Stimulated activated CD8-positive, alpha-beta memory T cell treated with anti-CD3 and anti-CD28 coated beads, Interleukin-12 subunit alpha, Interleukin-12 subunit beta, amount 100 ng/mL, for 24 hours (primary cell): ENCODE results near the gene SLC35E1.
"Not testable (repeated sequence)": the region's sequence is repeated elsewhere in the genome, so short reads cannot be mapped to it uniquely, and the experiment has no call there.

Source experiments
- DNase-seq: peaks from one replicate; pipeline ENCODE4 v3.0.0-alpha.2; 2020; ENCODE audit errors: extremely low read depth

Gene SLC35E1

DNA sequence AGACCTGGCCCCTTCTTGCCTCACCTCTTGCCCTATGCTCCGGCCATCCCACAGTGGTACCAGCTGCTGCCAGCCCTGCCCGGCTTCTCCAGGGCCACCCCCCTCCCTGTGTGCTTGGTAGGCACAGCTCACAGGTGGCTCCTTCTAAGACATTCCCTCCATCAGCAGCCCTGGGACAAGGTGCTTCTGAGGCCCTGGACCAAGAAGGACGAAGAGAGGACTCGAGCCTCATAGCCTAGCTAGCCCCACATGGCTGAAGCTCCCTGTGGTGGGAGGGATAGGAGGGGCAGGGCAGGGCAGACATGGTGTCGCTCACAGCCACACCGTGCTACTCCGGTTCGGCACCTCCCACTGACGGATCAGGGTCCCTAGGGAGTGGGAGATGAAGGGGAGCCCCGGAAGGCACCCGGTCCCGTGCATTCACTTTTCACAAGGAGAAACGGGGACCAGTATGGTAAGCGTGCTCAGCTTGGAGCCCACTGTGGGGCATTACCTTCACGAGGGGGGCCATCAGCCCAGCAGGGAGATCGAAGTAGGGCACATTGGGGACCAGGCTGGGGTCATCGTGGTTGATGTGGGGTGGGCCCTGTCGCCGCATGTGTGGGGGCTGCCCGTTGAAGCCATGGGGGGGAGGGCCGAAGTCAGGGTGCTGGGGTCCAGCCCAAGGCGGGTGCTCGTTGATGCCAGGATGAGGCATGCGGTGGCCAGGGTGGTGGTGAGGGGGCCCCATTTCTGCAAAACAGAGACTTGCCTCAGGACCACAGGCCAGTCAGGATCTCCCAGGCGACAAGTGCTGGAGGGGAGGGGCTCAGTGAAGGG, 49.4 kb downstream of the SLC35E1 start:
- no peak for DNase-seq

DNA sequence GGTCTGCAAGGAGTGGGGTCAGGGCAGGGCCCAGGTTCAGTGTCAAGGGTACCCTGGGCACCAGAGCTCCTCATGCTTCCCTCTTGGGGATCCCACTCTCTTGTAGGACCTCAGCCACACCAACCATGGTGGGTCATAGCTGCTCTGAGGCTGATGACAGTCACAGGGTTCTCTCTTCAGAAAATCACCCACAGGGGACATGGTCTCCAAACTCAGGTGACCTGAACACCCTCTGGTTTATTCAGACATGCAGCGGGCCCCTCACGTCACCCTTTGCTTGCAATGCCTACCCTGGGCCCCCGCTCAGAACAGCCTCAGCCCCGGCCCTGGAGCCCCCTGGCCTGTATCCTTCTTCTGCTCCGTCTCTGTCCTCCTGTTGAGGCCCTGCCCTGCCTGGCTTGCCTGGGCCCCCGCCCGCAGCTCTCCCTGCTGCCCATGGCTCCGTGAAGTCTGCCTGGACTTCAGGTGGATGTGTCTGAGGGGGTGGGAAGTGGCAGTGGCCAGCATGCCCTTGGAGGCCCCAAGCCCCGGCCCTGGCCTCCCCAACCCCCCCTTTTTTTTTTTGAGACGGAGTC, 50.4 kb downstream of the SLC35E1 start:
- DNase-seq: no peak

DNA sequence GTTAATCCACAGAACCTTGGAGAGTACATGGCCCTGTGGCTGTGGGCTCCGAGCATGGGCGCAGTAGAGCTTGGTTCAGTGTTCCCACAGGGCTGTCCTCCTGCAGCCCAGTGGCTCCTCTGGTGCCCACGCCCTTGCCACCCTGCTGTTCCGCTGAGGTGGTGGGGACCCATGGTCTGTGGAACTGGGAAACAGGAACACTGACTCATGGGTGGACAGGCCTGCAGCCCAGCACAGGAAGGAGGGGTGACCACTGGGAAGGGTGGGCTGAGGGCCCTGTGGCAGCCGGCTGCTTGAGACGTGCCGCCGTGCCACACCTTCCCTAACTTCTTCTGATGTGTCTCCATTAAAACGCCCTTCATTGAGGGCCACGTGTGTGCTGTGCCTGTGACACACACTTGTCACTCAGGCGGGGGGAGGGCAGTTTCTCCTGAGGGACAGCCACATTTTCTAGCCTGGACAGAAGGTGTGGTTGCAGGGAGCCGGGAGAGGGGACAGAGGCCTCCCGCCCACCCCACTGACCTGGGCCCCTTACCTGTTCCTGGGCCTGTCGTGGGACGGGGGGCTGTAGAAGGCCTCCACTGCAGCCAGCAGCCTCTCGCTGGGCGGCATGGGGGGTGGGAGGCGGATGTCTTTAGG, 51.1 kb downstream of the SLC35E1 start:
- no peak for DNase-seq

DNA sequence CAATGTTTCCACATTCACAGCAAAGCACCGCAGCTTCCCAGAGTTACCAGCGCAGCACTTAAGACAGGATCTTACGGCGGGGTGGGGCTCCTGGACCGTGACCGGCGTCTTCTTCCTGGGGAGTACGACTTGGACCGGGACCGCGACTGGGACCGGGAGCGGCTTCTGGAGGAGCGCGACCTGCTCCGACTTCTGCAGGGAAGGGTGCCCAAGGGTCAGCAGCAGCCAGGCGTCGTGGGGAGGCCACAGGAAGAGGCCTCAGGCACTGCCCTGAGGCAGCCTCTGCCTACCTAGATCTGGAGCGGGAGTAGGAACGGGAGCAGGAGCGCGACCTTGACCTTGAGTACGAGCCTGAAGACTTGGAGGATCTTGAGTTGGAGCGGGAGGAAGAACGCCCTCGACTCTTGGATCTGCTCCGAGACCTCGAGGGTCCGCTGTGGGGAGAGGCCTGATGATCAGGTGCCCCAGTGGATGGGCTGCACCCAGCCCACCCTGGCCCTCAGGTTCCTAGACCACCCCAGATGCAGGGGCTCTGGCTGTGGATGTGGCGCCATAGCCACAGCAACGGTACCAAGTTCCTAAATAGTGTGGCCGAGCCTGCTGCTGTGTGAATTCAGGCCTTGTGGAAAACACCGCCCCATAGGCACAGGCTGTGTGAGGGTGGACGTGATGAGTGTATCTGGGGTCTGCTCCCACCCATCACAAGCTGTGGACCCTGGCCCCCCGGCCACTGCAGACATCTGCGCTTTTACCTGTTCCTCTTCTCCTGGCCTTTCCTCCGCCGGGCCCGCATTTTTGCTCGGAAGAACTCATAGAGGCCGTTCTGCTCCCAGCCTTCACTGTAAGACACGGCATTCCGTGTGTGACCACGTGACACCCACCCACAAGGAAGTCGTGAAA, 51.9 kb downstream of the SLC35E1 start:
- DNase-seq: no peak

DNA sequence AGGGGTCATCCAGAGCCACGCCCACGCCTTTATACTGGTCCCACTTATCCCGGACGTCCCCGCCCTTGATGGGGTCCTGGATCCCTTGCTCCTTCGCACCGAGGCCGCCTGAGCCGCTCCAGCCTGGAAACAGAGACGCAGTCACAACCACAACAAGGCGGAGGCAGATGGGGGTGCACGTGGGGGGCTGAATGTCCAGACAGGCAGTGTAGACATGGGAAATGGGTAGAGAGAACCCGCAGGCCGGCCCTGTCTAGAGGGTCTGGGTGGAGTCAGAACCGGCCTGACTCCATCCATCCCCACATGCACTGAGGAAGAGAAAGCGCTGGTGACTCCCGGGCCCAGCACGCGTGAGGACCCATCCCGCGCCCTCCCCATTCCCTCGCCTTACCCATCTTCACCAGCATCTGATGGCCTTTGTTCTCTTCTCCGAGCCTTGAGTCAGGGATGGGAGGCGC, 53.0 kb downstream of the SLC35E1 start:
- no peak for DNase-seq

DNA sequence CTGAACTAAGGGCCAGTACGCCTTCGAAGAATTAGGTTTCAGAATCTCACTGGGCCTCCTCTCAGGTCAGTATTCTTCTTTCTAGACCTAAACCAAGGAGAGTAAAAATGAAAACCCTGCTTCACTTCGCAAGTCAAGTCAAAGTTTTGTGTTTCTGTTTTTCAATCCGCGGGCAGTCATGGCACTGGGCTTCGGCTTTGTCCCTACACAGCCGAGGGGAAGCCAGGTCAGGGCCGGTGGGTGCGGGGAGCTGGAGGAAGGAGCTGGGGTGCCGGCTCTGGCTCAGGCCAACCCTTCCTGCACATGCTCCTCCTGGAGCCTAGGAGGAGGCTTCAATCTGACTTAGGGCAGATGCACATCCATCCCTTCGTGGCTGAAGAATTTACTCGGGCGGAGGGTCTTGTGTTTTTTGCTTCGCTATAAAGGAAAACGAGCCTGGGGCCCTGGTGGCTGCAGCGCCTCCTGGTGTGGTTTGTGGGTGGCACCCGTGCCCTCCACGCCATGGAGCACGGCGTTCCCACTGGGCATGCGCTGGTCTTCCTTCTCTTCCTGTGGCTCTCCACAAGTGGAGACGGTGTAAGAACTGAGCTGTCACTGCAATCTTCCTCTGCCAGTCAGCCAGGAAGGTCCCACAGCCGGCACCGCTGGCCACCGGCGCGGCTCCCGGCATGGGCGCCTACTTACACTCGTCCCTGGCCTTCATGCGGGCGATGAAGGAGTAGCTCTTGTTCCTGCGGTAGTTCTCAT, 53.6 kb downstream of the SLC35E1 start:
- DNase-seq: no peak

DNA sequence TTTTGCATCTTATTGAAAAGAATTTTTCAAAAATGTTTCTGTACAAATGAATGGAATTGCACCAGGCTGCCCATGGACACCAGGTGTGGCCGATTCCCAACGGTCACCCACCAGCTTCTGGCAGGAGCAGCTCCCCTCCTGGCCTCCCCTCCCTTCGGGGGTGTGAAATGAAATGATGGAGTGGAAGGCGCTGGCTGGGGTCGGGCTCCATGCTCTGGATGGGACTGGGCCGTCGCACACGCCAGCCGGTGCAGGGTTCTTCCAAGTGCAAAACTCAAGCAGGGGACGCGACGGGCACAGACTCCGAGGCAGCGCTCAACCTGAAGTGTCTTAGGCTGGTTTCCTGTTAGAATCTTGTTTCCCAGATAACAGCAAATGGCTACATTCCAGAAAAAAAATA, 54.2 kb downstream of the SLC35E1 start:
- DNase-seq: no peak

DNA sequence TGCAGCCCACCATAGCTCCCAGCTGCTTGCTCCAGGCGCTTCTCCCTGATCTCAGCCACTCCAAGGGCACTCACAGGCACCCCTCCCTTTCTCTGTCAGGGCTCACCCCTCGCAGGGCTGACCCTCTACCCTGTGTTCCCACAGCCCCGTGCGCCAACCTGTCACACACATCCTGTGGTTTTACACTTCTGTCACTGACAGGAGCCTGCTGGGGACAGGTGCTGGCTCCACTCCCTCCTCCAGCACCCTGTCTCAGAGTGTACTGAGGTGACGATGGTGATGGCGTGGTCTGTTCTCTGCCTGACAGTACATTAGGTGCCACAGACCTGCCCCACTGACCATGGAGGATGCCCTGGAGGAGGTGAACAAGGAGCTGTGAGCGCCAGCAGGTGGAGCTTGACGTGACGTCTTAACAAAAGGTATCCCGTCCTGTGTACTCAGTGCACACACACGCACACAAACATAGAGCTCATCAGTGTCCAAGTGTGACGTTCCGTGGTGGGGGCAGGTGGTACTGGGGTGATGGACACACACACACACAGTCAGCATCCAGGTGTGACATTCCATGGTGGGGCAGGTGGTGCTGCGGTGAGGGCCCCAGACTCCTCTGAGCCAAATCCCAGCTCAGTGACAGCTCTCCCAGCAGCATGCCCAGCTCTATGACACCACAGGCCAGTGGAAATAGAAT, 55.1 kb downstream of the SLC35E1 start:
- no peak for DNase-seq

DNA sequence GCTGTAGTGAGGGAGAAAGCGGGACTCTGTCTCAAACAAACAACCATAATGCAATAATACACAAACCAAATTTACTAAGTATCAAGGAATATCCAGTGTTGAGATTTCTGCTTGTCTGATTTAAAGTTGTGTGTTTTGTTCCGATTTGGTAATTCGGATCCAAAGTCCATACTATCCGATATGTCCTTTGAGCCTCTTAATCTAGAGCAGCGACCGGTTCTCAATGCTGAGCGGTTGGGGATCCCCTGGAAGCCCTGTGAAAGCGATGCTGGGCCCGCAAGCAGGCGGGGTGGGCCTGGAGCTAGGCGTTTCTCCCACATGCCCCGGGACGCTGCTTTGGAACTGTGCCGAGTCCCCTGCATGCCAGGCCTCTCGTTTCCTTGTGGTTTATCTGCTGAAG, 55.8 kb downstream of the SLC35E1 start:
- DNase-seq: no peak

DNA sequence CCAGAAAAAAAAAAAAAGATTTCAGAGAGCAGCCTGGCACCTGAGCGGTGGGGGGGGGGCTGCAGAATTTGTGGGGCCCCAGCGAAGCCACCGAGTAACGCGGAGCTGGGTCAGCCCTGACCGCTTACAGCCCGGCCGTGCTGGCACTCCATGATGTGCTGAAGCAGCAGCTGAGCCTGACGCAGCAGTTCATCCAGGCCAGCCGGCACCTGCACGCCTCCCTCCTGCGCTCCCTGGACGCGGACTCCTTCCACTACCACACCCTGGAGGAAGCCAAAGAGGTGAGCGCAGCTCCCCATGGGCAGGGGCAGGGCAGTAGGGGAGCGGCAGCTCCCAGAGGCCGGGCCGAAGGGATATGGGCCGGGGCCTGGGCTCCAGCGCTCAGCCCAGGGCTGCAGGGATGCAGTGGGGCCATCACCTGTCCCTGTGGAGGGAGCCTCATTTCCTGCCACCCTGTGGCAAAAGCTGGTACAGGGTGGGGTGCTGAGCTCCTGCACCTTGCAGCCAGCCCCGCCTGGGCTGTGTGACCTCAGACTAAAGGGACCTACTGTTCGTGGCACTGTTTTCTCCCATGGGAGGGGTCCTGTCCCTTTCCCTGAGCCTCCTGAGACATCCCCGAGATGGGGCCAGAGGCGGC, 57.7 kb downstream of the SLC35E1 start:
- DNase-seq: no peak

DNA sequence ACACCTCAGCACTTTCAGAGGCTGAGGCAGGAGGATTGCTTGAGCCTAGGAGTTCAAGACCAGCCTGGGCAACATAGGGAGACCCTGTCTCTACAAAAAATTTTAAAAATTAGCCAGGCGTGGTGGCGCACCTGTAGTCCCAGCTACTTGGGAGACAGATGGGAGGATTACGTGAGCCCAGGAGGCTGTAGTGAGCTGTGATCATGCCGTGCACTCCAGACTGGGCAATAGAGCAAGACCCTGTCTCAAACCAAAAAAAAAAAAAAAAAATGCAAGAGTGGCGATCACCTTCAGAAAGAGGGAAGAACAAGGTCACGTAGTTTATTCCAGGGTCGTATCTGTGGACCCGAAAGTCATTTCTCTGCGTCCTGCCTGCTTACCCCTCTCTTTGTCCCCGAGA, 59.6 kb downstream of the SLC35E1 start:
- DNase-seq: not testable (repeated sequence)

DNA sequence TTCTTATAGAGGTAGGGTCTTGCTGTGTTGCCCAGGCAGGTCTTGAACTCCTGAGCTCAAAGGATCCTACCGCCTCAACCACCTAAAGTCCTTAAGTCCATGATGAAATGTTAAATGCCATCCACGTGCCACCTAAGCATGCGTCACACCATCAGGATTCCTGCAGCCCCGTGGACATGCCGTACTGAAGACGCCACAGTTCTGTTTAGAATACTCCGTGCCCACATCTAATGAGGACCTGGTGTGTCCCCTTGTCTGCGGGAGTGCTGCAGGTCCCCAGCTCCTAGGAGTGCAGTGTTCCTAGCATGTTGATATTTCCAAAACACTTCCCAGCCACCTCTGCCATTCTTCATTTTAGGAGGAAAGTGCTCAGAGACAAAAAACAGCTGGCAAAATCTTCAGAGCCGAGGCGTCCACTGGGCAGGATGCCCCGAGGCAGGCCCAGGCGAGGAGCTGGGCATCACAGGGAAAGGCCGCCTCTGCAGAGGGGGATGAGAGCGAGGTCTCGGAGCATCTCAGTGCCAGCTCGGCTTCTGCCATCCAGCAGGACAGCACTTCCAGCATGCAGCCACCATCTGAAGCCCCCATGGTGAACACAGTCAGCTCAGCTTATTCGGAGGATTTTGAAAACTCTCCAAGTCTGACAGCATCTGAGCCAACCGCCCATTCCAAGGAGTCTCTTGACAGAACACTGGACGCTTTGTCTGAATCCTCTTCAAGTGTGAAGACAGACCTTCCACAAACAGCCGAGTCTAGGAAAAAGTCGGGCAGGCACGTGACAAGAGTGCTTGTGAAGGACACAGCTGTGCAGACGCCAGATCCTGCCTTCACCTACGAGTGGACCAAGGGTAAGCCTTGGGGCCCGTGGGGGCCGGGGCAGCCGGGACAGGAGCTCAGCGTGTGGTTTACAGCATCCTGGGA, 62.8 kb downstream of the SLC35E1 start:
- DNase-seq: no peak

DNA sequence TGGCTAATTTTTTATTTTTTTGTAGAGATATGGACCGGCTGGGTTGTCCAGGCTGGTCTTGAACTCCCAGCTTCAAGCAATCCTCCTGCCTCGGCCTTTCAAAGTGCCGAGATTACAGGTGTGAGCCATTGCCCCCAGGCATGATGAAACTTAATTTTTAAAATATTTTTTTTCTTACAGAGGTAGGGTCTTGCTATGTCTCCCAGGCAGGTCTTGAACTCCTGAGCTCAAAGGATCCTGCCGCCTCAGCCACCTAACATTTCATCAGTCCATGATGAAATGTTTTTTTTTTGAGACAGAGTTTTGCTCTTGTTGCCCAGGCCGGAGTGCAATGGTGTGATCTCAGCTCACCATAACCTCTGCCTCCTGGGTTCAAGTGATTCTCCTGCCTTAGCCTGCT, 63.7 kb downstream of the SLC35E1 start:
- no peak for DNase-seq

DNA sequence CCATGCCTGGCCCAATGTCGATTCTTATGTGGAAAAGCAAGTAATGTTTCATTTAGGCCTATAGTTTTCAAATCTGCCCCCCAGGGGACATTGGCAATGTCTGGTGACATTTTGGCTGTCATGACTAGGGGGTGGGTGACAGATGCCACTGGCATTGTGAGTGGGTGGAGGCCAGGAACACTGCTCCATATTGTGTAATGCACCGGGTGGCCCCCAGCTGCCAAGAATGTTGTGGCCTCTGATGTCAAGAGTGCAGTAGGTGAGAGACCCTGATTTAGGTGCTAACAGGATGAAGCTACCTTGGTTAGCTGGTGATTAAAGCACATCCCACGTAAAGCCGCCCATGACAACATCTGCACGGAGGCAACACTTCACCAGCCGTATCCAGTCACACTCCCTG, 65.3 kb downstream of the SLC35E1 start:
- DNase-seq: no peak

DNA sequence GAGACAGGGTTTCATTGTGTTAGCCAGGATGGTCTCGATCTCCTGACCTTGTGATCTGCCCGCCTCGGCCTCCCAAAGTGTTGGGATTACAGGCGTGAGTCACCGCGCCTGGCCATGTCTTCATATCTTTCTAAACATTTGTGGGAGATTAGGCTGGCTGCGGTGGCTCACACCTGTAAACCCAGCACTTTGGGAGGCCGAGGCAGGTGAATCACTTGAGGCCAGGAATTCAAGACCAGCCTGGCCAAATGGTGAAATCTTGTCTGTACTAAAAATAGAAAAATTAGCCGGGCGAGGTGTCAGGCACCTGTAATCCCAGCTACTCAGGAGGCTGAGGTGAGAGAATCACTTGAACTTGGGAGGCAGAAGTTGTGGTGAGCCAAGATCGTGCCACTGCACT, 66.1 kb downstream of the SLC35E1 start:
- not testable (repeated sequence) for DNase-seq

DNA sequence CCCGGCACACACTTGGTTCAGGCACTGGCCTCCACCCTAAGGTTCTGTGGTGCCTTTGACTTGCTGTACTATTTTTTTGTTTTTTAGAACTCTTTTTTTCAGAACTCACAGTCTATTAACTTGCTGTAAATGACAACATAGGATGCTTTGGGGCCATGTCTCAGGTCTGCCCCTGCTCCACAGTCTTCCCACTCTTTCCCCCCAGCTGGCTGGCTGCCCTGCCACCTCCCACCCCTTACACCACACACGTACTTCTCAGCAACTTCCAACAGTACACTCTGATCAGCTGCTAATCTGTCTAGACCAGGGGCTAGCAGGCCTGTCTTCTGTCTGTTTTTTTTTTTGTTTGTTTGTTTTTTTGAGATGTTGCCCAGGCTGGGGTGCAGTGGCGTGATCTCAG, 67.9 kb downstream of the SLC35E1 start:
- no peak for DNase-seq
